HG02588 (cell line): ENCODE data around the gene FBLN5.
A peak's percentile ranks its signal among the peaks of the same experiment; 100 is the strongest.

Experiments used
- ATAC-seq: cut with Tn5 transposase; IDR thresholded peaks from one replicate; pipeline ENCODE4 v1.9.1; 2021; ENCODE audit warnings: mild to moderate bottlenecking, moderate library complexity; ENCODE audit not compliant: unreplicated experiment

Gene FBLN5

DNA sequence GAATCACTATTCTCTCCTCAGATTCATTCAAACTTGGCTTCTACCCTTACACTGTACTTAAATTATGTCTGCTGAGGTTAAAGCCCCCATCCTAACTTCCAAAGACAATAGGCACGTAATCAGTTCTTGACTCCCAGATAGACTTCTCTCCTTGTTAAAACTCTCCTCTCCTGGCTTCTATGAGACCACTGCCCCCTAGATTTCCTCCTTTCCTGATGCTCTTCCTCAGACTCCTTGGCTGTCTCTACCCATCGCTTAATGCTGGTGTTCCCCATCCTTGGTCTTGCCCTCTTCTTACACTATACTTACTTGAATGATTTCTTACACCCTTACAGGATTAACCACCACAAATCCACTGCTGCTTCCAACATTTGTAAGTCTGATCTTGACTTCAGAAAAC, 112.9 kb downstream of the FBLN5 start:
- ATAC-seq, result no peak

- no peak for ATAC-seq
These were observed 116.2 kb downstream of the FBLN5 start for GRCh38 chr14:91831337-91831736.

GRCh38 chr14:91830777-91831176, 116.7 kb downstream of the FBLN5 start:
- ATAC-seq, result peak; percentile 81

- no peak for ATAC-seq
These were observed 118.0 kb downstream of the FBLN5 start for GRCh38 chr14:91829511-91829910.

- ATAC-seq, result no peak
These were observed 119.7 kb downstream of the FBLN5 start for GRCh38 chr14:91827746-91828145.
